Measurements from ENCODE around the gene PLAC8L1.

PLAC8L1 gene

DNA sequence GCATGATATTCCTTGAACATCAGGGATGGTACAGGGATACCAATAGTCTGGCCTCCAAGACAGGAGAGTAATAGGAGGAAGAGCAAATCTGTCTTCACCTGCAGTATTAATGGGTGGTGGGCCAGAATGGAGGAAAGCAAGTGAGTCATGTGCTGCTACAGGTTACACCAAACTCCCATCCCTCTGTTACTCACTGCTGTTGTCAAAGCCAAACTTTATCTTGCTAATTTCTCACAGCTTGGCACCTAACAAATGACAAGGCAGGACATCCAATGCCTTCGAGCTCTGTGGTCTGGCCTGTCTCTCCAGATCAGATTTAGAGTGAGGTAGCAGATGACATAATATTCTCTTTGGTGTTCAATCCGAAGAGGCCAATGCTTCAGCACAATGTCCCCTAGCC lies 26.8 kb downstream of the PLAC8L1 start:
- no peak for DNase-seq

DNA sequence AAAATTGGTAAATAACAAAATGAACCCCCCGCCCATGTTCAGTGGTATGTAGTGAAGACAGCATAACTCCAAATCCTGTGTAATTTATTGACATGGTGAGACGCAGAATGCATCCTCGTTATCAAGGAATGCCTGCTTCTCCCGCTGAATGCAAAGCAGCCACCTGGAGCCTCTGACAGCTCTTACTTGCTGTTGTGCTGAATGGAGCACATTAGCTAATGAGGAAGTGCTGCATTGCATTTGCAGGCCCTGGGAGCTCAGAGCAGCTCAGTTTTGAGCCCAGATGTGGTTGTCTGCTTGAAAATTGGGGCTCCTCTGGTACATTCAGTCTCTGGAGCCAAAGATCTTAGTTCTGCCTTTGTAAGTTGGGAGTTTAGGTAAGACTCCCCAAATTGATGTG lies 28.9 kb downstream of the PLAC8L1 start:
- peak; percentile 62 for DNase-seq

DNA sequence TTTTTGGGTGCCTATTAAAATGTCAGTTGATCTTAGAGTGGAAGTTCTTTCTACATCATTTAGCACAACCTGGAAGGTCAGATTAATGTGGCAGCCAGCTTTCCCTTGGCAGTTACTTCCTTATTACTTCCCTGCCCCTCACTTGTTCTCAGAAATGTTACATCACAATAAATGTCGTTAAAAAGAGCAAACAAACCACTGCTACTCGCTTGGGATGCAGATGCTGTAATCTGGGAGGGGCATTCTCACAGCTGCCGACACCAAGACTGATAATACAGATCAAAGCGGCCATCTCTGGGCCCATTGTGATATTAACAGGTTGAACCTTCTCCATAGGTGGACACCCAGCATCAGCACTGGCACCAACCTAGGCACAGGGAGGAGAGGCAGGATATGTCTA lies 29.3 kb downstream of the PLAC8L1 start:
- peak; percentile 86 for DNase-seq

DNA sequence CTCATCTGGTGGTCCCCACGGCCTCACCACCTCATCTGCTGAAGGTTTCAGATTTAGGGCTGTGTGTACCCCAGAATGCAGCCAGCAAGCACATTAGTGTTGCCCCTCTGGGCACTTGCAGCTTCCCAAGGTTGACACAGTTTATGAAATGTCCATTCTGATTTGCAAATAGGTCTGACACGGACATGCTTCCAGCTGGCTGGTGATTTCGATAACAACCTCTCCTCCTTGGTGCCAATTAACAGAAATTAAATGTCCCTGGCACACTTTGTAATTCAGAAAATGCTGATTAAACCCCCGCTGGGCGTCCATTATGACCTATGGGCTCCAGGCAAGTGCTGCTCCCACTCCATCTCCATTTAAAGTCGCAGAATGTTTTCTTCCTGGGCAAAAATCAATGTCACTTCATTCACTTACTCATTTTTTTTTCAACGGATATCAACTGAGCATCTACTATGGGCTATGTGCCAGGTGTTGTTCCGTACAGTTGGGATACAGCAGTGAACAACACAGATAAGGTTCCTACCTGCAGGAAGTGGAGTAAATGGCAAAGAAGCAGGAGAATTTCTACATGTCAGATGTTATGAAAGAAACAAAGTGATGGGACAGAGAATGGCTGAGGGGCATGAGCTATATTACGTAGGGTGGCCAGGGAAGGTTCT lies 32.0 kb downstream of the PLAC8L1 start:
- no peak for DNase-seq

DNA sequence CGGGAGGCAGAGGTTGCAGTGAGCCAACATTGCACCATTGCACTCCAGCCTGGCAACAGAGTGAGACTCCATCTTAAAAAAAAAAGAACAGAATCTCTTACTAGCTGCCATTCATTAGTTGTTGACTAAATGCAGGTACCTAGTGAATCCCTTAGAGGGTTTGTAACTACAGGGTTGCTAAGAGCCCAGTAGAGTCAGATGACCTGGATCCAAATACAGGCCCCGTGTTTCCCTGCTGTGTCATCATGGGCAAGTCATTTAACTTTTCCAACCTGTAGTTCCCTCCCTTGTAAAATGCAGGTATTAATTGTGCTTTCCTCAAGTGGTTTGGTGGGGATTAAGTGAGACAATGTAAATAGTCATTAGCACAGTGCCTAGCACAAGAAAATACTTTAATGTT lies 32.8 kb downstream of the PLAC8L1 start:
- DNase-seq, result no peak

DNA sequence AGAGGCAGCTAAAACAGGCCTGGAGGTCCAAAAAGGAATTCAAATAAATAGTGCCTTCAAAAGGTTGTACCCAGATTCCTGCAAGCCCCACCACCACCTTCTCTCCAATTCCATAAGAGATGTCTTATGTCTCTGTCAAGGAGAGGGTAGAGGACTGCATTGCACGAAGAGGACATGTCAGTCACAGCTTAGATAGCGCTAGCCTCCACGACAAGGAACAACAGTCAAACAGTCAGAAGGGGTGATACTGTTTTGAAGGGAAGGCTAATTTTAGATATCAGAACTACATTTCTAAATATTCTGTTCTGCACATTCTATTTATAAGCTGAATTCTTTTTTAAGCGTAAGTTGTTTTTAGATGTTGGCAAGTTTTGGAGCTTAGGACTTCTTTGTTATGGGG lies 34.2 kb downstream of the PLAC8L1 start:
- no peak for DNase-seq

DNA sequence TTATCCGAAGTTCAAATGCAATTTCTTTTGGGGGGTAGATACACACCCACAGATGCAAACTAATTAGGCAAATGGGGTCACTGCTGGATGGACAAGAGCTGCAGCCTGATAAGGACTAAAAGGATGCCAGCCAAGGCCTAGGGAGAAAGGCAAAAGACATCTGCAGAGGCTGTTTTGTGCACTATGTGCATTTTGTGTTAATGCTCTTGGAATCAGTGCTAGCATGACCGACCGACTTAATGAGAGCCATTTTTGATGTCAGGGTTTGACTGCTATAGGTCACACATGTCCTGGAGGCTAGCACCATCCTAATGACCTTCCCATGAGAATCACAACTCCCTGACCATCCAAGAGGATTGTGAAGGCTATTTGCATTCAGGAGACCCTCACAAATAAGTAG lies 34.6 kb downstream of the PLAC8L1 start:
- no peak for DNase-seq

DNA sequence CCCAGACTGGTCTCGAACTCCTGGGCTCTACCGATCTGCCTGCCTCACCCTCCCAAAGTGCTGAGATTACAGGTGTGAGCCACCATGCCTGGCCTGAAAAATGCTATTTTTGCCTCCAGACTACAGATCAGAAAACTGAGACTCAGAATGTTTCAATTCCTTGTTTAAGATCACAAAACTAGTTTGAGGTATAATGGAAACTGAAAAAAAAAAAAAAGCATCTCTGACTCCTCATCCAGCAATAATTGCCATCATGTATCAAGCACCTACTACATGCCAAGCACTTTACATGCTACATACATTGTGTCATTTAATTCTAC lies 35.6 kb downstream of the PLAC8L1 start:
- no peak for DNase-seq

DNA sequence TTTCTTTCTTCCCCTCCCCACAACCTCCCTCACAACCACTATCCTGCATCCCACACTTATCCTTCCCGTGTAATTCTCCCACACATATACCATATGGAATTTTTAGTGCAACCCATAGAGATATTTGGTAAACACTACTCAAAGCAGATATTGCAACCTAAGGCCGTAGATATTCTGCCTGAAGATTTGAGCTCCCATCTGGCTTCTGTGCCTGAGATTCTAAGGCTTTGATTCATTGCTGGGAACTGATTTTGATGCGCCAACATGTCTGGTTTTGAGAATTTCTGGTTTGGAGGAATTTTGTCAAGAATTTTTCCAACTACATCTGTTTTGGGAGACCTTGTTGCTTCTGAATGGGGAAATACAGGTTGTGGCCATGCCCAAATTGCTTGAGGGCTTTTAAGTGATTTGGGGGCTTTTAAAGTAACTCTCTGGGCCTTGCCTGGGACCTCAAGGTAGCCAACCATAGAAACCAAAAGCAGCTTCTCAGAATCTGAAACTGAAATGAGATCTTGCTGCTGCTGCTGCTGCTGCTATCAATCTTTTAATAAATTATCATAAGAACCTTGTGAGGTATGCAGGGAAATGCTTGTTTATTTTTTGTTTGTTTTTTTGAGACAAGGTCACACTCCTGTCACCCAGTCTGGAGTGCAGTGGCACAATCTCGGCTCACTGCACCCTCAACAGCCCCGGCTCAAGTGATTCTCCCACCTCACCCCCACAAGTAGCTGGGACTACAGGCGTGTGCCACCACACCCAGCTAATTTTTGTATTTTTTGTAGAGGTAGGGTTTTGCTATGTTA lies 36.2 kb downstream of the PLAC8L1 start:
- no peak for DNase-seq

DNA sequence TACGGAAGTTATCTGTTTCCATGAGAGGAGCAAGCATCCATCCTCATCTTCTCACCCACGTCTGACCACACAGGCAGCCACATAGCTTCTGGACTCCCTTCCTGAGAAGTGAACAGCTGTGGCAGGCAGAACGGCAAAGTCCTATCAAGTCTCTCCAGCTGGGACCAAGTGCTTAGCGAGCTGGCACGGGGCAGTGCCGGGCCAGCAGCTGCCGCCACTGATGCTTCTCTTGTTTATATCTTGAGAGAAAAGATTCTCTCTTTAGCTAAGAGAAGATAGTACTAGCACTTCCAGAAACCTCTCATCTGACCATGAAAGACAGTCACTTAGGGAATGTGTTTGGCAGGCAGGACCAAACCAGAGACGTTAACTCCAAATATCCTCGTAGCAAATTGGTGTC lies 37.2 kb downstream of the PLAC8L1 start:
- DNase-seq, result no peak

DNA sequence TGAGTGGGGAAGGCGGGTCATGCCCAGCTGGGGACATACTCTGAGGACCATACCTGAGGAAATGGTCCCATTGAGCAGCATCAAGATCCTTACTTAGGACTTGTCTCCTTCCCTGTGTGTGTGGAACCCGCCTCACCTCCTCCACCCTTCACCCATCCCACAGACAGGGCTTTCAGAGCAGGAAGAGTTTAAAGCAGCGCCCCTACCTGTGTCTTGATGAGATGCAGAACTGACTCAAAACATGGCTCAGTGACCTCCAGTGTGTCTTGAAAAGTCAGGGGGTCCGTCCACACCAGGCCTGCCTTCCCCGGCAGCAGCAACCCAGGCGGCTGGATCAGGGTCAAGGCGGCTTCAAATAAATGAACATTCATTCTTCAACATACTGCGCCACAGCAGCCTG lies 38.4 kb downstream of the PLAC8L1 start:
- DNase-seq, result no peak

DNA sequence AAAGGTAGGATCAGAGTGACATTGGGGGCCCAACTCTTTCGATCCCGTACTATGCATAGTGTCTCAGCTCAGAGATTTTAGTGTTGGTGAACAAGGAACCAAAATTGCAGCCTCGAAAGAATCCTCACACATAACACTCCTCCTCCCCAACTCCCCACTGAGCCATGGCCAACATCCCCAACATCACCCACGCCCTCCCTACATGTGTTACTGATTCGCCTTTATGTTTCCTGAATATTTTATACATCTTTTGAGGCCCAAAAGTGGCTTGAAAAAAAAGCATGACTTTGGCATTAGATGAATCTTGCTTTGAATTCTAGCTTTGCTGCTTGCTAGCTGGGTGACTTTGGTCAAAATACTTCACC lies 45.2 kb downstream of the PLAC8L1 start:
- no peak for DNase-seq

DNA sequence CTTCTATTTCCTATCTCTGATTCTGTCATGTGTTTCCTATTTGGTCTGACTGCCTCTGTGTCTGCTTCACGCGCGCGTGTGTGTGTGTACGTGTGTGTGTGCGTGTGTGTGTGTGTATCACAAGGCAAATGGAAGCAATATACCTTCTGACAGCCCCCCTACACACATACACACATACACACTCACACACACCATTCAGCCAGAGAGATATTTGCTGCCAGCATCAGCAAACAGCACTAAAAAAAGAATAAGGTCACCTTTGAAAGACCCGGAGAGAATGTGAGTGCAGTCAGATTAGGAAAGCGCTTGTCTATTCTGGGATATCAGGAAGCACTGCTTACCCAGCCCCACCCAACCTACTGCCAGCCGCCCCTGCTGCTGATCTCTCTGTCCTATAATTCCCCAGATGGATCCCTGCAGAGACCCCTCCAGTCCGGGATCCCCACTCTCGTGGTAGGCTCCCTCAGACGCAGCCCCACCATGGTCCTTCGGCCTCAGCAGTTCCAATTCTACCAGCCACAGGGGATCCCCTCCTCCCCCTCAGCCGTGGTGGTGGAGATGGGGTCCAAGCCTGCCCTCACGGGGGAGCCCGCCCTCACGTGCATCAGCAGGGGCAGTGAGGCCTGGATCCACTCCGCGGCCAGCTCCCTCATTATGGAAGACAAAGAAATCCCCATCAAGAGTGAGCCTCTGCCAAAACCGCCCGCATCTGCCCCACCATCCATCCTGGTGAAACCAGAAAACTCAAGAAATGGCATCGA lies 45.7 kb downstream of the PLAC8L1 start:
- peak; percentile 39 for DNase-seq

DNA sequence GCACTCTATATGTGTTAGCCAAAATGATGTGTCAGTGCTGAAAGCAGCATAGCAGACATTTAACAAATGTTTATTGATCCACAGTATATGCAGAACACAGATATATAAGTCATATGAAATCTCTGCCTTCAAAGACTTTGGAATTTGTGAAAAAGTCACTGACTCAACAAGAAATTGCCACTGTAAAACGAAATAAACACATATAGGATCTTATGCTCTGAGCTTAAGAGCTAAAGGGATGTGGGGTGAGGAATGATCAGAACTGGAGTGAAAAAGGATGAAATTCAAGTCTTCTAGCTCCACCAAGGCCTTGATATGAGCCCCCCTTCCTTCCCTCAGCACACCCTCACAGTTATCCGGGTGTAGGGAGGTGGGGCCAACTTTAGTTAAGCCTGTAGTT lies 49.9 kb downstream of the PLAC8L1 start:
- DNase-seq, result no peak

DNA sequence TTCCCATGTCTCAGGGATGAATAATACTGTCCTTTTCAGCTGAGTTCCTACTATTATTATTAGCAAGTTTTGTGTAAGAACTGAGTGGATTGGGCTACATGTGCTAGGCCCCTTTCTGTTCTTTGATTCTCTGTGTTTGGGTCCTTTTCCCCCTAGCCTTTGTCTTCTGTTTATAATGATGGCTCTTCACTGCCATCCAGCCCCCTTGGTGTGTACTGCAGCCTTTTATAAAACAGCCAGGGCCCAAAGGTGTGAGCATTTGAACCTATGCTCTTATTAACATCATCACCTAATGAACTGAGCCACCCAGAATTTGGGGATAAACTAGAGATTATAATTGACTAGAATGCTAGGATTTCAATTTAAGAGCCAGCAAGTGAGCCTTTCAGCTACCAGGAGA lies 52.6 kb downstream of the PLAC8L1 start:
- DNase-seq, result peak; percentile 66

DNA sequence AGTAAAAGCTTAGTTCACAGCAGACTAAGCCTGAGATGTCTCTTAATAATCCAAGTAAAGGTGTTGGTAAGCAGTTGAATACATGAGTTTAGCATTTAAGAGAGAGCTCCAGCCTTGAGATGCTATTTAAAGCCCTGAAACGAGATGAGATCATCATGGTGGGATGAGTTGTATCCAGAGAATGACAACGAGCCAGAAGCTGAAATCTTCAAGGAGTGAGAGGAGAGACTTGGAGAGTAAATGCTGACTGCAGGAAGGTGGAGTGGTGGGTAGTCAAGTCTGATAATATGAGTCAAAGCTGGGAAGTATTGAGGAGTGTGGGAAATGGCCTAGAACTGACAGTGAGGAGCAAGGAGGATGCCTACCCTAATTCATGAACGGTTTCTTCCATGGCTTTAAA lies 53.7 kb downstream of the PLAC8L1 start:
- no peak for DNase-seq

DNA sequence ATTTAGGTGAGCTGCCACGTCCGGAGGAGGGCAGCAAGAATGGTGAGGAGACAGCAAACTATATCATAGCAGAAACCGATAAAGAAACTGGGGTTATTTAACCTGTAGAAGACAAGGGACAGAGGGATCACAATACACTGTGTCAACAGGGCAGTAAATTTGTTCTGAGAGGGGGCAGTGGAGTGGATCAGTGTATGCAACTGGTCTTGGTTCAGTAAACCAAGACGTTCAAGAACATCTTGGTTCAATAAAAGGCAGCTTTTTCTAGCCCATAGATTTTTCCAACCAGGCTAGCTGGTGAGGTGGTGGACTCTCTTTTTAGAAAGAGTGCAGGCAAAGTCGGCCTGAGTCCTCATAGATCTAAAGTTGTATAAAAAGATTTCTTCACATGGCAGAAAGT lies 55.3 kb downstream of the PLAC8L1 start:
- no peak for DNase-seq

DNA sequence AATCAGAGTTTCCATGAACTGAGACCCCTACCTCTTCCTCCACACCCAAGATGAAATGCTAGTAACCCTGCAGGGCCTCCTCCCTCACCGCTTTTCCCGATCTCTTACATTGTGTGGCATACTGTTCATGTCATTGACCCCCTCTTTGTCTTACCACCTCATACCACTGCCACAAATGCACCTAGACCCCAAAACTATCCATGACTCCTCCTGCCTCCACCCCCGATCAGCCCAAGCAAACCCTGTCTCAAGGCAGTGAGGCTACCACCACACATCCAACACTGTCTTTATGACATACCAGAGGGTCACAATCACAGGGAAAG lies 55.7 kb downstream of the PLAC8L1 start:
- DNase-seq, result no peak

DNA sequence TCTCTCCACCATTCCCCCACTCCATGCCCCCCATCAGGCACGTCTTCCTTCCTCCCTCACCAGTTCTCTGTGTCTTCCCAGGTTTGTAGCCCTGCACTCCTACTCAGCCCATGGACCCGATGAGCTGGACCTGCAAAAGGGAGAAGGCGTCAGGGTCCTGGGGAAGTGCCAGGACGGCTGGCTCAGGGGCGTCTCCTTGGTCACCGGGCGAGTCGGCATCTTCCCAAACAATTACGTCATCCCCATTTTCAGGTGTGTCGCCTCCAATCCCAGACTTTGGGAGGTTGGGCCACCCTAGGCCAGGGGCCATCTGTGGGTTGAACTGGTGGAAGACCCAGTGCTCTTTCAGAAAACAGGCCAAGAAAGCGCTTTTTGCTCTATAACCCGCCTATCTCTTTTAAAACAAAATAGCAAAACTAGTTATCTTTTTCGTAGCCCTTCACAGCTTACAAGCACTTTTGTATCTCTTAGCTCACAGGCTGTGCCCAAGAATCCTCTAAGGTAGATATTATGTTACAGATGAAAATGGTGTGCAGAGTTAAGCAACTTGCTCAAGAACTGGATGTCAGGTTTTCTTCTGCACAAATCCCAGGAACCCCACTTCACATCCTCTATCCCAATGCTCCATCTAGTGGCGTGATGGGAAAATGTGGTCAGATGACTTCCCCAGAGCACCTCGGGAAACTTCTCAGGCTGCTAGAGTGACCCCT lies 56.2 kb downstream of the PLAC8L1 start:
- peak; percentile 89 for DNase-seq

DNA sequence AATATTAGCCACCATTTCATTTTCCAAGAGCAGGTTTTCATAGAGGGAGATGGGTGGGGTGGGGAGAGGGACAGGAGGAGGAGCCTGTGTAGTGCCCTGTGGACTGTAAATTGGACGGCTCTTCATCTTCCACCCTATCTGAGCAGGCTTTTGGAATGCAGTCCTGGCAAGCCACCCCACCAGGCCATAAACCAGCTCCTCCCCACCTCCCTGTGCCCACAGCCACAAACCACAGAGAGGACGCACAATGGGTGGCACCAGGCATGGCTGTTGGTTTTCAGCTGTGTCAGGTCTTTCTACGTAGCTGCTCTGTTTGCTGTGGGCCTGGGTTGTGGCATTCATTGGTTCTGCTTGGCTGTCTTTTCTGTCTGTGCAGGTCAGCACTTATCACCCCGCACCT lies 58.0 kb downstream of the PLAC8L1 start:
- DNase-seq, result peak; percentile 83

DNA sequence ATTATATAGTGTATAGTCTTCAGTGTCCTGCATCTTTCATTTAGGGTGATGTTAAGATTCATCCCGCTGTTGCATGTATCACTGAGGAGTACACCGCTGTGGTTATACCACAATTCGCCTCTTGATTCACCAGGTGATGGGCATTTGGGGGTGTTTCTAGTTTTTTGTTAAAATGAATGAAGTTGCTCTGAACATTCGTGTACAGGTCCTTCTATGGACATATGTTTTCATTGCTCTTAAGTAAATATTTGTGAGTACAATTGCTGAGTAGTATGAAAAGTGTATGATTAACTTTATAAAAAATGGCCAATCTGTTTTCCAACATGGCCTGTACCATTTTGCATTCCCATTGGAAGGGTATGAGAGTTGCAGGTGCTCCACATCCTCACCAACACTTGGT lies 61.7 kb downstream of the PLAC8L1 start:
- no peak for DNase-seq

DNA sequence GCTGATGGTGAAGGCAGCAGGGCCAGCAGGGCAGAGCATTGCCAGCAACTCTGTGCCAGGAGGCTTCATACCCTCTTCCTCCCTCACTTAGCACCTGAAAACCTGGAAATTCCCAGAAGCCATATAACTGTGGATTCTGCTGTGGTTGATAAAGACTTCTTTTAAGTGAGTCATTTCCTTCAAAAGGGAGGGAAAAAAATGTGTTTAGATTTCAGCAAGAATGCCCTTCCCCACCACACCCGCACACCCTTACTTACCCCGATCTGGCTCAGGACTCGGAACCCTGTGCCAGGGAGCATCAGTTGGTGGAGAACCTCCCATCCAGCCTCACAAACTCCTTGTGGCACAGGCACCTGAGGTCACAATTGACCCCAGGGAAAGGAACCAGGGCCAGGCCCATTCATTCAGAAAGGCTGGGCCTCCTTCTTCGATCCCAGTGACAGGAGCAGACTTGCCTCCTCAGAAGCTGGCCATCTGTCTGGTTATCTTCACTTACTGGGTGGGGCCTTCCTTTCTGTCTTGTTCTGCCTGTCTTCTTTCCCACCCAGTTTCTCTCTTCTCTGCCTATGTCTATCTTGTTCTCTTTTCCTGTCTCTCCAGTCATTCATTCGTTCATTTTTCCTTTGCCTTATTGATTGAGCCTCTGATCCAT lies 62.6 kb downstream of the PLAC8L1 start:
- peak; percentile 86 for DNase-seq

DNA sequence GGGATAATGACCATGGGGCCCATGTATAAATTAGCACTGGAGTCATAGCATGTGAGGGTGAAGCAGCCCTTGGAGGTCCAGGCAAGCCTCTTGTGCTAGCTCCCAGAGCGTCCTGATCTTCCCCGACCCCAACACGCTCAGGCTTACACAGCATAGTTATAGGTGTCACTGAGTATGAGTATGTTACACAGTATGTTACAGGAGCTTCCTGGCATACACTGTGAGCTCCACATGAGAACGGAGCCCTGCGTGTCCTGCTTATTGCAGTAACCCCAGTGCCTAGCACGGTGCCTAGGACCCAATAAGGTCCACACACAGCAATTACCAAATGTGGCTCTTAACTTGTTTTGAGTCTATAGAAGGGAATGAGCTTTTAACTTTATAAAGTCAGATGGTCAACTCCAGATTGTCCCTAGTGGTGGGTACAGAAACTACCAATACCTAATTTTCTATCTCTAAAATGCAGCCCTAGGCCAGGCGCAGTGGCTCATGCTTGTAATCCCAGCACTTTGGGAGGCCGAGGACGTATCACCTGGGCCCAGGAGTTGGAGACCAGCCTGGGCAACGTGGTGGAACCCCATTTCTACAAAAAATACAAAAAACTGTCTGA lies 64.1 kb downstream of the PLAC8L1 start:
- peak; percentile 76 for DNase-seq
